Measurements from ENCODE around the gene IL1RL1. TPM values are rescaled to one million over a fixed set of nuclear protein-coding genes. Genes with fewer than 3 reads are reported as not detected.

The IL1RL1 gene
- polyA plus RNA-seq, 1 donor from 2014 or later: not detected

DNA sequence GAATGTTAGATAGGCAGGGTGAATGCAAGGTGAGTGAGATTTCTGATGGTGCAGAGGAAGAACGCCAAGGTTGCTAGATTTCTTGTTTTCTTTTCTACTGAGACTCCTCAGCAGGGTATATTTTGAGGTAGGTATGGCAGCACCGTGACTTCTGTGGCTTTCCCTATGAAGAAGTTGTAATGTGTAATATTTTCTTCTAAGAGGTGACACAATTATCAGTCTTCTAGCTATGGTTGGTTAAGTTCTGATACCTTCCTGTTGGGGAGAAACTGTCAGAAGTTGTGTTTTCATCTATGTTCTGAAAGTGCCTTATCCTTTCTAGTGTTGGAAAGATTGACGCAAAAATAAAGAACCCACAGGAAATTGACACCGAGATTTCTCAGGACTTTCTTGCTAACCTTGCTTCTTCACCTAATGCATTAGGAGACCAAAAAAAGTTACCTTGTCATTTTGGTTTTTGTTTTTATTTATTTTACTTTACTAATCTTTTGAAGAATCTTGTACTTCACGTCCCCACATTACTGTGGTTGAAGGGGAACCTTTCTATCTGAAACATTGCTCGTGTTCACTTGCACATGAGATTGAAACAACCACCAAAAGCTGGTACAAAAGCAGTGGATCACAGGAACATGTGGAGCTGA, 56.1 kb downstream of the IL1RL1 start:
- H3K9ac ChIP-seq (ENCODE audit: low read length): no peak overlapping the region
- H3K27me3 ChIP-seq (ENCODE audit: insufficient read depth, low read depth, low read length): no peaks in the 10 kb centered on the region
- H3K9me3 ChIP-seq (ENCODE audit: low read length): no peaks in the 10 kb centered on the region
- TF ChIP-seq RAD21 (conservative IDR thresholded peaks at IDR 0.05) (no peak), EZH2 (IDR thresholded peaks at IDR 0.05; ENCODE audit: borderline replicate concordance, insufficient read depth, low read length, poor library complexity, severe bottlenecking) (no peak), POLR2AphosphoS5 (IDR thresholded peaks at IDR 0.05) (no peak), SMC3 (conservative IDR thresholded peaks at IDR 0.05; ENCODE audit: poor library complexity) (no peak), MXI1 (conservative IDR thresholded peaks at IDR 0.05; ENCODE audit: poor library complexity, severe bottlenecking) (no peak), CTCF (IDR thresholded peaks at IDR 0.05; ENCODE audit: poor library complexity, severe bottlenecking) (no peak), EP300 (conservative IDR thresholded peaks at IDR 0.05; ENCODE audit: poor library complexity, severe bottlenecking) (no peak), REST (IDR thresholded peaks at IDR 0.05; ENCODE audit: borderline replicate concordance) (no peak), TAF1 (IDR thresholded peaks at IDR 0.05; ENCODE audit: low read depth) (no peak)
- no peak overlapping the region for H3K4me2 ChIP-seq (ENCODE audit: low read length)
- H3K36me3 ChIP-seq (ENCODE audit: insufficient read depth, low read length): no peaks in the 10 kb centered on the region
- H3K27ac ChIP-seq (ENCODE audit: low read length): no peak overlapping the region
- H3F3A ChIP-seq (ENCODE audit: insufficient read depth, low read length, poor library complexity, severe bottlenecking): no peaks in the 10 kb centered on the region
- no peaks in the 10 kb centered on the region for H3K9me2 ChIP-seq (ENCODE audit: insufficient read depth, low read length)
- H4K20me1 ChIP-seq (ENCODE audit: insufficient read depth): no peaks in the 10 kb centered on the region
- H2AFZ ChIP-seq (ENCODE audit: low read depth, low read length): no peak overlapping the region
- no peaks in the 10 kb centered on the region for H3K79me2 ChIP-seq (replicated peaks; ENCODE audit: insufficient read depth, low read length)
- H3K4me3 ChIP-seq (ENCODE audit: low read length): no peak overlapping the region

- Histone ChIP-seq H3K9ac (ENCODE audit: low read length) (no peak overlapping the region), H3K4me3 (ENCODE audit: low read length) (no peak overlapping the region), H3K27ac (ENCODE audit: low read length) (no peak overlapping the region), H3K9me2 (ENCODE audit: insufficient read depth, low read length) (no peaks in the 10 kb centered on the region), H3K36me3 (ENCODE audit: insufficient read depth, low read length) (no peaks in the 10 kb centered on the region), H3K27me3 (ENCODE audit: insufficient read depth, low read depth, low read length) (no peaks in the 10 kb centered on the region), H3K9me3 (ENCODE audit: low read length) (no peaks in the 10 kb centered on the region), H2AFZ (ENCODE audit: low read depth, low read length) (no peak overlapping the region), H3K4me2 (ENCODE audit: low read length) (no peak overlapping the region), H3F3A (ENCODE audit: insufficient read depth, low read length, poor library complexity, severe bottlenecking) (no peaks in the 10 kb centered on the region), H4K20me1 (ENCODE audit: insufficient read depth) (no peaks in the 10 kb centered on the region), H3K79me2 (replicated peaks; ENCODE audit: insufficient read depth, low read length) (no peaks in the 10 kb centered on the region)
- no peak for TF ChIP-seq MXI1 (conservative IDR thresholded peaks at IDR 0.05; ENCODE audit: poor library complexity, severe bottlenecking)
- no peak for TF ChIP-seq REST (IDR thresholded peaks at IDR 0.05; ENCODE audit: borderline replicate concordance)
- no peak for TF ChIP-seq POLR2AphosphoS5 (IDR thresholded peaks at IDR 0.05)
- TF ChIP-seq TAF1 (IDR thresholded peaks at IDR 0.05; ENCODE audit: low read depth): no peak
- TF ChIP-seq CTCF (IDR thresholded peaks at IDR 0.05; ENCODE audit: poor library complexity, severe bottlenecking): no peak
- TF ChIP-seq SMC3 (conservative IDR thresholded peaks at IDR 0.05; ENCODE audit: poor library complexity): no peak
- no peak for TF ChIP-seq EZH2 (IDR thresholded peaks at IDR 0.05; ENCODE audit: borderline replicate concordance, insufficient read depth, low read length, poor library complexity, severe bottlenecking)
- TF ChIP-seq RAD21 (conservative IDR thresholded peaks at IDR 0.05): no peak
- TF ChIP-seq EP300 (conservative IDR thresholded peaks at IDR 0.05; ENCODE audit: poor library complexity, severe bottlenecking): no peak
Measured at GRCh38 chr2:102368461-102369109, 57.2 kb downstream of the IL1RL1 start.
